PC-3 (cell line): ENCODE data around the gene CCDC187. TPM values are rescaled to one million over a fixed set of nuclear protein-coding genes. Genes with fewer than 3 reads are reported as not detected.

Experiments
- ATAC-seq: fragments of 200-7000 bp; cut with Tn5 transposase; 2 replicates; pipeline ENCODE4 v1.9.1; 2020; ENCODE audit warnings: mild to moderate bottlenecking, moderate library complexity
- BruUV-seq: library from RNA; stranded (reverse); fragments of 400-500 nt; replicated peaks from 2 replicates; lab custom pipeline; 2021; lab: Mats Ljungman, UMichigan
- CTCF ChIA-PET: fragments of 300-600 bp; sonication (Branson Sonifier 250); formaldehyde crosslinking; loops from one replicate; lab custom pipeline; 2022; ENCODE audit warnings: antibody characterized with exemption; lab: Charles Lee
- POLR2A ChIA-PET: fragments of 300-600 bp; sonication (Branson Sonifier 250); formaldehyde crosslinking; loops from one replicate; lab custom pipeline; 2022; ENCODE audit warnings: antibody characterized with exemption; ENCODE audit not compliant: unreplicated experiment; lab: Charles Lee
- DNase-seq: peaks from one replicate; pipeline ENCODE4 v3.0.0-alpha.2; 2015
- H2AFZ ChIP-seq: fragments of 300-600 bp; sonication (generic); 2 replicates; pipeline ENCODE4 v1.6.0; 2016; ENCODE audit warnings: antibody characterized with exemption, low read length
- H3F3A ChIP-seq: fragments of 300-600 bp; sonication (generic); one replicate; pipeline ENCODE4 v1.6.0; 2017; ENCODE audit warnings: antibody characterized with exemption, low read length, control low read depth, mild to moderate bottlenecking; ENCODE audit not compliant: unreplicated experiment
- H3K27ac ChIP-seq: fragments of 300-600 bp; sonication (generic); 2 replicates; pipeline ENCODE4 v1.5.1; 2016; ENCODE audit warnings: mild to moderate bottlenecking, low read length
- H3K27me3 ChIP-seq: fragments of 300-600 bp; sonication (generic); 2 replicates; pipeline ENCODE4 v1.6.1; 2016; ENCODE audit warnings: low read length, mixed read lengths
- H3K36me3 ChIP-seq: fragments of 300-600 bp; sonication (generic); 2 replicates; pipeline ENCODE4 v1.6.1; 2016; ENCODE audit warnings: low read depth, mixed run types, low read length, mixed read lengths
- H3K4me1 ChIP-seq: fragments of 300-600 bp; sonication (generic); 2 replicates; pipeline ENCODE4 v1.5.1; 2016; ENCODE audit warnings: low read length; ENCODE audit not compliant: insufficient read depth
- H3K4me2 ChIP-seq: fragments of 300-600 bp; sonication (generic); 2 replicates; pipeline ENCODE4 v1.6.0; 2016; ENCODE audit warnings: low read length
- H3K4me3 ChIP-seq: fragments of 300-600 bp; sonication (generic); 2 replicates; pipeline ENCODE4 v1.5.1; 2016; ENCODE audit warnings: mild to moderate bottlenecking, low read length, mixed read lengths
- H3K79me2 ChIP-seq: fragments of 300-600 bp; sonication (generic); 2 replicates; pipeline ENCODE4 v1.6.1; 2017; ENCODE audit warnings: low read length, mixed read lengths
- H3K9ac ChIP-seq: fragments of 300-600 bp; sonication (generic); 2 replicates; pipeline ENCODE4 v1.6.0; 2016; ENCODE audit warnings: mild to moderate bottlenecking, low read length
- H3K9me2 ChIP-seq: fragments of 300-600 bp; sonication (generic); replicated peaks from 2 replicates; pipeline ENCODE4 v1.6.1; 2016; ENCODE audit warnings: mixed run types, low read length, mixed read lengths
- H3K9me3 ChIP-seq: fragments of 300-600 bp; sonication (generic); 2 replicates; pipeline ENCODE4 v1.6.1; 2016; ENCODE audit warnings: low read length, mixed read lengths
- H4K20me1 ChIP-seq: fragments of 300-600 bp; sonication (generic); 2 replicates; pipeline ENCODE4 v1.6.1; 2016; ENCODE audit warnings: low read length, mixed read lengths
- CTCF ChIP-seq: fragments of 300-600 bp; sonication (generic); conservative IDR thresholded peaks from 2 replicates; pipeline ENCODE4 v1.5.1; 2017; ENCODE audit warnings: antibody characterized with exemption, low read depth, mild to moderate bottlenecking, low read length
- EZH2 ChIP-seq: fragments of 300-600 bp; sonication (generic); IDR thresholded peaks from one replicate; pipeline ENCODE4 v1.6.1; 2017; ENCODE audit warnings: antibody characterized with exemption, mild to moderate bottlenecking, low read length; ENCODE audit not compliant: unreplicated experiment
- EZH2phosphoT487 ChIP-seq: fragments of 300-600 bp; sonication (generic); IDR thresholded peaks from 2 replicates; pipeline ENCODE4 v1.6.1; 2018; ENCODE audit warnings: mild to moderate bottlenecking, antibody characterized with exemption, low read length, borderline replicate concordance
- intact Hi-C: fragments of 100-400 bp; cut with micrococcal nuclease; formaldehyde crosslinking; loops from 2 replicates; pipeline ENCODE4 v1.9.0; 2023
- total RNA-seq: library from RNA; depleted of rRNA; stranded (reverse); fragments of >200 nt; gene quantifications from 2 replicates; pipeline ENCODE4 v1.2.3, GENCODE V29; 2014

The CCDC187 gene
- total RNA-seq, 1 experiment from 2014 or later, result 0.04 TPM

- ChIA-PET CTCF (no interaction called here), POLR2A (no interaction called here)
- H4K20me1 ChIP-seq, result no peaks in the 10 kb centered on the region
- ATAC-seq, result no peak
- no peak overlapping the region for H3K4me2 ChIP-seq
- no peaks in the 10 kb centered on the region for H3K79me2 ChIP-seq
- H3F3A ChIP-seq, result no peaks in the 10 kb centered on the region
- H3K27me3 ChIP-seq, result no peaks in the 10 kb centered on the region
- H3K9me2 ChIP-seq, result no peaks in the 10 kb centered on the region
- H3K9ac ChIP-seq, result no peak overlapping the region
- H3K9me3 ChIP-seq, result no peaks in the 10 kb centered on the region
- no peaks in the 10 kb centered on the region for H3K4me1 ChIP-seq
- TF ChIP-seq EZH2phosphoT487 (no peak), CTCF (no peak), EZH2 (no peak)
- H3K4me3 ChIP-seq, result no peak overlapping the region
- intact Hi-C loops, result no loop called here
- BruUV-seq, result no TSS peak
- no peaks in the 10 kb centered on the region for H3K36me3 ChIP-seq
- no peak overlapping the region for H3K27ac ChIP-seq
- DNase-seq, result no peak
- H2AFZ ChIP-seq, result no peak overlapping the region
Measured at GRCh38 chr9:136316271-136316751, 12.4 kb upstream of the CCDC187 start.

- ATAC-seq (no peak), DNase-seq (no peak)
- no peaks in the 10 kb centered on the region for H3K79me2 ChIP-seq
- intact Hi-C loops, result no loop called here
- H3K4me3 ChIP-seq, result no peak overlapping the region
- no TSS peak for BruUV-seq
- ChIA-PET CTCF (no interaction called here), POLR2A (no interaction called here)
- no peak overlapping the region for H3K27ac ChIP-seq
- H3K36me3 ChIP-seq, result no peaks in the 10 kb centered on the region
- no peaks in the 10 kb centered on the region for H3K27me3 ChIP-seq
- H3K9me3 ChIP-seq, result no peaks in the 10 kb centered on the region
- no peaks in the 10 kb centered on the region for H4K20me1 ChIP-seq
- H3F3A ChIP-seq, result no peaks in the 10 kb centered on the region
- no peaks in the 10 kb centered on the region for H3K4me1 ChIP-seq
- no peak overlapping the region for H2AFZ ChIP-seq
- TF ChIP-seq EZH2 (no peak), CTCF (no peak), EZH2phosphoT487 (no peak)
- no peaks in the 10 kb centered on the region for H3K9me2 ChIP-seq
- no peak overlapping the region for H3K4me2 ChIP-seq
- no peak overlapping the region for H3K9ac ChIP-seq
Measured at GRCh38 chr9:136314944-136315343, 11.1 kb upstream of the CCDC187 start.

- Histone ChIP-seq H3K9me3 (no peaks in the 10 kb centered on the region), H3K4me1 (no peaks in the 10 kb centered on the region), H3K4me2 (no peak overlapping the region), H3F3A (no peaks in the 10 kb centered on the region), H3K9me2 (no peaks in the 10 kb centered on the region), H4K20me1 (no peaks in the 10 kb centered on the region), H3K9ac (no peak overlapping the region), H3K27ac (no peak overlapping the region), H3K27me3 (no peaks in the 10 kb centered on the region), H3K36me3 (no peaks in the 10 kb centered on the region), H3K79me2 (no peaks in the 10 kb centered on the region), H3K4me3 (no peak overlapping the region), H2AFZ (no peak overlapping the region)
- BruUV-seq, result no TSS peak
- intact Hi-C loops, result no loop called here
- no peak for TF ChIP-seq EZH2
- TF ChIP-seq CTCF, result no peak
- no peak for TF ChIP-seq EZH2phosphoT487
- no peak for ATAC-seq
- POLR2A ChIA-PET, result no interaction called here
- CTCF ChIA-PET, result no interaction called here
- DNase-seq, result no peak
Measured at GRCh38 chr9:136314056-136314416, 10.1 kb upstream of the CCDC187 start.
